ENCODE measurements around the gene CEACAM19. TPM values are rescaled to one million over a fixed set of nuclear protein-coding genes. Genes with fewer than 3 reads are reported as not detected.
"Not testable (repeated sequence)": the region's sequence is repeated elsewhere in the genome, so short reads cannot be mapped to it uniquely, and the experiment has no call there.

CEACAM19 gene
- polyA plus RNA-seq, 1 donor = 59.5 TPM

DNA sequence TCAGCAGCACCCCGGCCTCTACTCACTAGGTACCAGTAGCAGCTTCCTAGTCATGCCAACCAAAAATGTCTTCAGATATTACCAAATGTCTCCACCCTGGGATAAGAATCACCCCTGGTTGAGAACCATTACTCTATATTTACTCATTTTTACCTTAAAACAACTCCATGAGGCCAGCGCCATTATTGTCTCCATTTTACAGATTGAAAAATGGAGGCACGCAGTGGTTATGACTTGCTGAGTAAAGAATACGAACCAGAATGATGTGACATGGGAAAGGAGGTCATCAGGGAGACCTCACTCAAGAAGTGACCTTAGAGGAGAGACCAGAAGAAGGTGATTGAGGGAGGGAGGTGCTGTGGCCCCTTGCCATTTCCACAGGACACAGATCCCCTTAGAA, 2.2 kb downstream of the CEACAM19 start:
- DNase-seq = no peak
- 100% methylated on average over 1 of the region's 4 CpGs for WGBS (ENCODE audit: insufficient coverage, low lambda C conversion rate)
- peaks cover 2% of the 10 kb centered on the region for H3K9me3 ChIP-seq (ENCODE audit: control insufficient read depth, low read depth, low read length)

DNA sequence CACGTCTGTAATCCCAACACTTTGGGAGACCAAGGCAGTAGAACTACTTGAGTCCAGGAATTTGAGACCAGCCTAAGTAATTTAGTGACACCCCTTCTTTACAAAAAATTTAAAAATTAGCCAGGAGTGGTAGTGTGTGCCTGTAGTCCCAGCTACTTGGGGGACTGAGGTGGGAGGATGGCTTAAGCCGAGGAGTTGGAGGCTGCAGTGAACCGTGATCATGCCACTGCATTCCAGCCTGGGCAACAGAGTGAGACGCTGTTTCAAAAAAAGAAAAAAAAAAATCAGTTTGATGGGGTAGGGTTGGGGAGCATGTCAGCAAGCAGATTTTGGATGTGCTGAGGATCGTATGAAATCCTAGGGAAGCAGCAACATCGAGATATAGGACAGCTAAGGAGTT, 4.2 kb downstream of the CEACAM19 start:
- Histone ChIP-seq H3K36me3 (ENCODE audit: control insufficient read depth, insufficient read depth, low read length) (peaks cover 30% of the 10 kb centered on the region), H3K27ac (ENCODE audit: low read length) (no peak overlapping the region), H3K27me3 (ENCODE audit: control insufficient read depth, insufficient read depth, low read length) (no peaks in the 10 kb centered on the region), H3K4me1 (ENCODE audit: control insufficient read depth, insufficient read depth, low read length) (no peaks in the 10 kb centered on the region), H3K4me3 (ENCODE audit: low read length) (no peak overlapping the region), H3K9me3 (ENCODE audit: control insufficient read depth, low read depth, low read length) (peaks cover 2% of the 10 kb centered on the region)
- 95% methylated on average over 2 of the region's 6 CpGs for WGBS (ENCODE audit: insufficient coverage, low lambda C conversion rate)
- DNase-seq = no peak

More for the DNA sequence above, 2.2 kb downstream of the CEACAM19 start:
- Histone ChIP-seq H3K27me3 (ENCODE audit: control insufficient read depth, insufficient read depth, low read length) (no peaks in the 10 kb centered on the region), H3K36me3 (ENCODE audit: control insufficient read depth, insufficient read depth, low read length) (peaks cover 17% of the 10 kb centered on the region), H3K4me3 (ENCODE audit: low read length) (no peak overlapping the region), H3K4me1 (ENCODE audit: control insufficient read depth, insufficient read depth, low read length) (no peaks in the 10 kb centered on the region), H3K27ac (ENCODE audit: low read length) (no peak overlapping the region)

DNA sequence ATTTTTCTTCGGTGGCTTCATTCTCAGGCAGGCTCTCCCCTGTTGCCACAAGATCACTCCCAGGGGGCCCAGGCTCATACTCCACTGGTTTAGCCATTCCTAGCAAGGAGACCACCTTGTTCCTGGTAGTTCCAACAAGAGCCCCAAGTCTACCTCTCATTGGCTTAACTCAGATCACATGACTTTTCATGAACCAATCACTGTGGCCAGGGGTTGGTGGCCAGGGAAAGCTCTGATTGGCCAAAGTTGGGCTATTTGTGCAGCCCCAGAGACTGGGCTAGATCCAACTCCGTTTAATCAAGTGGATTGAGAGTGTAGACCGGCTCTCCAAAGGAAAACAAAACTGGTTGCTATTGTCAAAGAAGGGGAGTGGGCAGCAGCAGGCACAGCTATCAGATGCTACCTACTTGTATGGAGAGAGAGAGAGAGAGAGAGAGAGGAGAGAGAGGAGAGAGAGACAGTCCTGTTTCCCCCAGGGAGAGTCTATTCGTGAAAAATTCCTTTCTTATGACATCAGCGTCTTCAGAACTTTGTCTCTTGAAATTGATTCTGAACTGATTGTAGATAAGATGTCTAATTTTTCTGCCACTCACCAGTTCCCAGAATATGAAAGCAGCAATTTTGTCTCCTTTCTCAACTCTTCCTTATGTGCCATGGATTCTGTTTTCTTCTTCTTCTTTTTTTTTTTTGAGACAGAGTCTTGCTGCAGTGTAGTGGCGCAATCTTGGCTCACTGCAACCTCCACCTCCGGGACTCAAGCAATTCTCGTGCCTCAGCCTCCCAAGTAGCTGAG, 5.9 kb downstream of the CEACAM19 start:
- Histone ChIP-seq H3K4me3 (ENCODE audit: low read length) (no peak overlapping the region), H3K27ac (ENCODE audit: low read length) (no peak overlapping the region), H3K27me3 (ENCODE audit: control insufficient read depth, insufficient read depth, low read length) (no peaks in the 10 kb centered on the region), H3K4me1 (ENCODE audit: control insufficient read depth, insufficient read depth, low read length) (no peaks in the 10 kb centered on the region), H3K36me3 (ENCODE audit: control insufficient read depth, insufficient read depth, low read length) (peaks cover 40% of the 10 kb centered on the region), H3K9me3 (ENCODE audit: control insufficient read depth, low read depth, low read length) (peaks cover 2% of the 10 kb centered on the region)
- DNase-seq = no peak
- no CpG with 5 or more reads among the region's 8 CpGs for WGBS (ENCODE audit: insufficient coverage, low lambda C conversion rate)

DNA sequence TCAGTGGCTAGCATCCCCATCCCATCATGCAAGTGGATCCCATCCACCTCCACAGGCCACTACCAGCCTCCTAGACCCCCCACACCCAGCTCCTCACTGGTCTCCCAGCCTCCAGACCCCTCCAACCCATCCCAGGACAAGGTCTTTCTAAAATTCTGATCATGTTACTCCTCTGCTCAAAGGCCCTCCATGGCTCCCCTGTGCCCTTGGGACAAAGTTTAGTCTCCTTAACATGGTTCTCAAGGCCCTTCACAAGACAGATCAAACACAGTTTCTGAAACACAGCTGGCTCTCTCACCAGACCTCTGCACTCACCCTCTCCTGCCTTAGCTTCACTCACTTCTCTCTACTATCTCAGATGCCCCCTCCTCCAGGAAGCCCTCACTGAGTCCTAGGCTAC, 9.3 kb downstream of the CEACAM19 start:
- Histone ChIP-seq H3K36me3 (ENCODE audit: control insufficient read depth, insufficient read depth, low read length) (peaks cover 44% of the 10 kb centered on the region), H3K27ac (ENCODE audit: low read length) (no peak overlapping the region)

DNA sequence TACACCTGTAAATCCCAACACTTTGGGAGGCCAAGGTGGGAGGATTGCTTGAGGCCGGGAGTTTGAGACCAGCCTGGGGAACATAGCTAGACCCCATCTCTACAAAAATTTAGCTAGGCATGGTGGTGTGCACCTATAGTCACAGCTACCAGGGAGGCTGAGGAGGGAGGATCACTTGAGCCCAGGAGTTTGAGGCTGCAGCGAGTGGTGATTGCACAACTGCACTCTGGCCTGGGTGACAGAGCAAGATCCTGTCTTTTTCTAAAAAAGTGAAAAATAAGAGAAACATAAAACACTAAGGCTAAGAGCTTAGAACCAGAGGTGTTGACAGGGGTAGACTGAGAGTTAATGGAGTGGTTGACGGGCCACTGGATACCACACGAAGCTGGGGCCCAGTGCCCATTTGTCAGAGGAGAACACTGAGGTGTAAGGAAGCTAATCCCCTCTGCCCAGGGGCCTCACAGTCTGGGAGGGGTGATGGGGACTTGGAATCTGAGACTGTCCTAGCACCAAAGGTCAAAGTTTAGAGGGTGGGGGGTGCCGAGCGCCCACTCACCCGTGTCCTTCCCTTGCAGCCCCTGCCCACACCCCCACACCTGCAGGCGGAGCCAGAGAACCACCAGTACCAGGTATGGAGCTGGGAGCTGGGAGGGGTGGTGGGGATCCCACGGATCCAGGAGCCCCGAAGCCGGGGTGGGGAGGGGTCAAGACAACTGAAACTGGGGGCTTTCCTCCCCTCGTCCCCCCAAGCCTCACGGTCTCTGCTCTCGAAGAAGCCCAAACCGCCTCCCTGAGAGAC, 10.9 kb downstream of the CEACAM19 start:
- DNase-seq = no peak
- WGBS (ENCODE audit: insufficient coverage, low lambda C conversion rate) = no CpG with 5 or more reads among the region's 15 CpGs
- Histone ChIP-seq H3K4me1 (ENCODE audit: control insufficient read depth, insufficient read depth, low read length) (no peaks in the 10 kb centered on the region), H3K27ac (ENCODE audit: low read length) (no peak overlapping the region), H3K4me3 (ENCODE audit: low read length) (no peak overlapping the region), H3K36me3 (ENCODE audit: control insufficient read depth, insufficient read depth, low read length) (peaks cover 44% of the 10 kb centered on the region), H3K27me3 (ENCODE audit: control insufficient read depth, insufficient read depth, low read length) (no peaks in the 10 kb centered on the region), H3K9me3 (ENCODE audit: control insufficient read depth, low read depth, low read length) (peaks cover 2% of the 10 kb centered on the region)

More for the DNA sequence above, 9.3 kb downstream of the CEACAM19 start:
- no peaks in the 10 kb centered on the region for H3K27me3 ChIP-seq (ENCODE audit: control insufficient read depth, insufficient read depth, low read length)
- no peak for DNase-seq
- no peak overlapping the region for H3K4me3 ChIP-seq (ENCODE audit: low read length)
- peaks cover 2% of the 10 kb centered on the region for H3K9me3 ChIP-seq (ENCODE audit: control insufficient read depth, low read depth, low read length)
- no peaks in the 10 kb centered on the region for H3K4me1 ChIP-seq (ENCODE audit: control insufficient read depth, insufficient read depth, low read length)

DNA sequence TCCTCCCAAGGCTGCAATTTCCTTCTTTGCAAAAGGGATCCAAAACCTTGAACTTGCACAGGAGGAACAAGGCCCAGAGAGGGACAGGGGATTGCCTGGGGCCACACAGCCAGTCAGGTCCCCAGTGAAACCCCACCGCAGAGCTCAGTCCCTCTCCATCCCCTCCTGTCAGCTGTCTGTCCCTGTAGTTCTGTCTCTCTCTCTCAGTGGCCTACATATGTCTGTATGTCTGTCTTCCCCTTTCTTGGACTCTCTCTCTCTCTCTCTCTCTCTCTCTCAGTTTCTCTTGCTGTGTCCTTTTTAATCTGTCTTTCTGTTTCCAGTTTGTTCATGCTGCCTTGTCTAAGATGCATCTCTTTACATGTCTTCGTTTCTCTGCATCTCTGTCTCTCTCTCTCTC, 11.5 kb downstream of the CEACAM19 start:
- Histone ChIP-seq H3K27ac (ENCODE audit: low read length) (no peak overlapping the region), H3K36me3 (ENCODE audit: control insufficient read depth, insufficient read depth, low read length) (peaks cover 44% of the 10 kb centered on the region), H3K27me3 (ENCODE audit: control insufficient read depth, insufficient read depth, low read length) (no peaks in the 10 kb centered on the region), H3K4me3 (ENCODE audit: low read length) (no peak overlapping the region), H3K4me1 (ENCODE audit: control insufficient read depth, insufficient read depth, low read length) (no peaks in the 10 kb centered on the region), H3K9me3 (ENCODE audit: control insufficient read depth, low read depth, low read length) (no peaks in the 10 kb centered on the region)
- no peak for DNase-seq
- WGBS (ENCODE audit: insufficient coverage, low lambda C conversion rate) = 100% methylated on average over 1 of the region's 2 CpGs

DNA sequence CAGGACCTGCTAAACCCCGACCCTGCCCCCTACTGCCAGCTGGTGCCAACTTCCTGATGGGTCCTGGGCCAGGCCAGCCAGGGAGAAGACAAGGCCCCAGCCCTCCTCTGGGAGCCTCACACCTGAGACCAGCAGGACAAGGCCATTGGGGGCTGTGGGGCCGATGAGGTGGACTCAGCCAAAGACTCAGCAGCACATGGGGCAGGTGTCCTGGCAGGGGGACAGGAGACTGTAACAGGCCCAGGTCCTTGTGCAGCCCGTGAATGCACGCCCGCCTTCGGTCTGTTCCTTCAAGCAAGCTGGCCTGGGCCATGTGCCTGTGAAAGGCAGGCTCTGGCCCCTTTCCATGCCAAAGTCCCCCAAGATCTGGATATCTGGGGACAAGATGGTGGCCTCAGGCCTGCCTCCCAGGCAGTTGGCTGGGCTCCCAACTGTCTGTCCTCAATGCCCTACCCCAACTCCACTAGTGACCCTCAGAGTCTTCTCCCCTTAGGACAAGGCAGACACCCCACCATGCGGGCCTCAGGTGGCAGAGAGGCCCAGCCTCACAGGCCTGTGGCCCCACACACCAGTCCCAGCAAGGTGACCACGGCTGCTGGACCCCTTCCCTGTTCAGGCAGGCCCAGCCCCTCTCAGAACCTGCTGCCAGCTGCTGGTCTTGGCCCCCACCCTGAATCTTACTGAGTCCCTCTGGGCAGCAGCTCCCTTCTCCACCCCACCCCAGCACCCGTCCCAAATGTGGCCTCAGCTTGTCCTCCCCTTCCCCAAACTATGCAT, 12.3 kb downstream of the CEACAM19 start:
- DNase-seq = no peak
- H3K36me3 ChIP-seq (ENCODE audit: control insufficient read depth, insufficient read depth, low read length) = peaks cover 39% of the 10 kb centered on the region
- H3K4me3 ChIP-seq (ENCODE audit: low read length) = no peak overlapping the region
- no CpG with 5 or more reads among the region's 9 CpGs for WGBS (ENCODE audit: insufficient coverage, low lambda C conversion rate)
- no peak overlapping the region for H3K27ac ChIP-seq (ENCODE audit: low read length)
- H3K27me3 ChIP-seq (ENCODE audit: control insufficient read depth, insufficient read depth, low read length) = no peaks in the 10 kb centered on the region
- H3K9me3 ChIP-seq (ENCODE audit: control insufficient read depth, low read depth, low read length) = no peaks in the 10 kb centered on the region
- H3K4me1 ChIP-seq (ENCODE audit: control insufficient read depth, insufficient read depth, low read length) = no peaks in the 10 kb centered on the region

DNA sequence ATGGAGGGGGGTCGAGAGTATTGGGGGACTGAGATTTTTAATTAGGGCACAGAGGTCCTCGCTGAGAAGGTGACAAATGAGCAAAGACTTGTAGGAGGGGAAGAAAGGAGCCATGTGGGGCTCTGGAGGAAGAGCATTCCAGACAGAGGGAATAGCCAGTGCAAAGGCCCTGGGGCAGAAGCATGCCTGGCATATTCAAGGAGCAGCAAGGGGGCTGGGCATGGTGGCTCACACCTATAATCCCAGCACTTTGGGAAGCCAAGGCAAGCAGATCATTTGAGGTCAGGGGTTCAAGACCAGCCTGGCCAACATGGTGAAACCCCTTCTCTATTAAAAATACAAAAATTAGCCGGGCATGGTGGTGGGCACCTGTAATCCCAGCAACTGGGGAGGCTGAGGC, 13.1 kb downstream of the CEACAM19 start:
- H3K9me3 ChIP-seq (ENCODE audit: control insufficient read depth, low read depth, low read length); H3K27me3 ChIP-seq (ENCODE audit: control insufficient read depth, insufficient read depth, low read length); DNase-seq; H3K4me1 ChIP-seq (ENCODE audit: control insufficient read depth, insufficient read depth, low read length); H3K4me3 ChIP-seq (ENCODE audit: low read length); H3K27ac ChIP-seq (ENCODE audit: low read length): not testable (repeated sequence)
- 86% methylated on average over 2 of the region's 3 CpGs for WGBS (ENCODE audit: insufficient coverage, low lambda C conversion rate)
- H3K36me3 ChIP-seq (ENCODE audit: control insufficient read depth, insufficient read depth, low read length) = peaks cover 34% of the 10 kb centered on the region

DNA sequence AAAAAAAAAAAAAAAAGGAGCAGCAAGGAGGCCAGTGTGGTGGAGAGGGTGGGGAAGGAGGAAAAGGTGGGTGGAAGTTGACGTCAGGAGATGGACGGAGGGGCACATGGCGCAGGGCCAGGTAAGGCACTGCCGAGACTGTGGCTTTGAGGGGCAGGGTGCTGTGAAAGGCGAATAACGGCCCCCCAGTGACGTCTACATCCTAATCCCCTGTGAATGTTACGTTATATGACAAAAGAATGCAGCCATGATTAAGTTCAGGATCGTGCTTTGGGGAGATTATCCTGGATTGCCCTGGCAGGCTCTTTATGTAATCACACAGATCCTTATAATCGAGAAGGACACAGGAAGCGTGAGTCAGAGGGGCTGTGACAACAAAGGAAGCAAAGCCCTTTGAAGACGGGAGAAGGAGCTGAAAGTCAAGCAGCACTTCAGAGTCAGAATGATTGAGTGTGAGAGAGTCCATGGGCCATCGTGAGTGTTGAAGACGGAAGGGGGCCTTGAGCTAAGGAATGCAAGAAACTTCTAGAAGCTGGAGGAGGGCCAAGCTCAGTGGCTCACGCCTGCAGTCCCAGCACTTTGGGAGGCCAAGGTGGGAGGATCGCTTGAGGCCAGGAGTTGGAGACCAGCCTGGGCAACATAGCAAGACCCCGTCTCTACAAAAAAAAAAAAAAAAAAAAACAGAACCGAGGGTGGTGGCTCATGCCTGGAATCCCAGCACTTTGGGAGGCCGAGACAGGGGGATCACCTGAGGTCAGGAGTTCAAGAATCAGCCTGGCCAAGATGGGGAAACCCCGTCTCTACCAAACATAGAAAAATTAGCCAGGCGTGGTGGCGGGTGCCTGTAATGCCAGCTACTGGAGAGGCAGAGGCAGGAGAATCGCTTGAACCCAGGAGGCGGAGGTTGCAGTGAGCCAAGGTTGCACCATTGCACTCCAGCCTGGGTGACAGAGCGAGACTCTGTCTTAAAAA, 13.9 kb downstream of the CEACAM19 start:
- 29% methylated on average over 2 of the region's 25 CpGs for WGBS (ENCODE audit: insufficient coverage, low lambda C conversion rate)
- DNase-seq = peak in 1 of 2 donors; percentile 52
- H3K27me3 ChIP-seq (ENCODE audit: control insufficient read depth, insufficient read depth, low read length) = no peaks in the 10 kb centered on the region

More for the DNA sequence above, 13.9 kb downstream of the CEACAM19 start:
- Histone ChIP-seq H3K4me1 (ENCODE audit: control insufficient read depth, insufficient read depth, low read length) (peaks cover 9% of the 10 kb centered on the region), H3K9me3 (ENCODE audit: control insufficient read depth, low read depth, low read length) (no peaks in the 10 kb centered on the region), H3K4me3 (ENCODE audit: low read length) (no peak overlapping the region), H3K27ac (ENCODE audit: low read length) (no peak overlapping the region), H3K36me3 (ENCODE audit: control insufficient read depth, insufficient read depth, low read length) (peaks cover 31% of the 10 kb centered on the region)
